Skin of body (tissue), 2 donors: ENCODE data around the gene SLC9A7. TPM values are rescaled to one million over a fixed set of nuclear protein-coding genes. Genes with fewer than 3 reads are reported as not detected.
"Not testable (repeated sequence)": the region's sequence is repeated elsewhere in the genome, so short reads cannot be mapped to it uniquely, and the experiment has no call there.

Experiments
- DNase-seq: peaks from one replicate; lab custom pipeline; 2025; lab: John Stamatoyannopoulos, UW
- total RNA-seq: library from RNA; depleted of rRNA; stranded (reverse); fragments of >200 nt; gene quantifications from one replicate; pipeline ENCODE4 v1.2.3, GENCODE V29; 2014

Gene SLC9A7
- 4.1 TPM for total RNA-seq

DNA sequence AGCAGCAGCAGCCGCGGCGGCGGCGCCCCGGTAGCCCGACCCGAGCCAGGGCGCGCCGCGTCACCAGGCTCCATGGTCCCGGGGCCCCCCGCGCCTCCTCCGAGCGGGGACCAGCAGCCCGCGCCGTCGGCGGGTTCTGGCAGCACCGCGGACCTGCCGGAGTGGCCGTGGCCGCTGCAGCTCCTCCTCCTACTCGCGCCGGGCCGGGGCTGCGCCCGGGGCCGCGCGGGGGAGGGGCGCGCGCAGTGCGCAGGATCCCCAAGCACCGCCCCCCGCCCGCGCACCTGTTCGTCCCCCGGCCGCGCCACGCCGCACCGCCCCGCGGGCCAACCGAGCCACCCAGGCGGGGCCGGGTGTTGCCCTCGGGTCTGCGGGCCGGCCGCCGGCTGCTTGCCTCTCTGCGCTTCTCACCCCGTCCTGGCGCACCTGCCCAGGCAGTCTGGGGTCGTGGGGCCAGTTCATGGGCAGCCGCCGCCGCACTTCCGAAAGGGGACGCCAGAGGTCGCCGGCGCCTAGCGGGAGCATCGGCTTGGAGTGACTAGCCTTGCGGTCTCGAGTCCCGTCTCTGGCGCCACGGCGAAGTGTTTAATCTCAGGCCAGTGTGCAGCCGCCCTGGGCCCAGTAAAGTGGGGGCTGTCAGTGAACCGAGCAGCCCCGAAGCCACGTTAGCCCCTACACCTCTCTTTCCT is at the start of gene SLC9A7:
TSS of gene SLC9A7 (minus strand) at position 163 of the 689 bp plus-strand sequence. CDS start at position 74, 89 bp downstream.
- DNase-seq, result no peak

GRCh38 chrX:46805270-46805669 is 46.4 kb upstream of the SLC9A7 start:
- no peak for DNase-seq

- no peak for DNase-seq
Measured at GRCh38 chrX:46803140-46803539, 44.2 kb upstream of the SLC9A7 start.

DNA sequence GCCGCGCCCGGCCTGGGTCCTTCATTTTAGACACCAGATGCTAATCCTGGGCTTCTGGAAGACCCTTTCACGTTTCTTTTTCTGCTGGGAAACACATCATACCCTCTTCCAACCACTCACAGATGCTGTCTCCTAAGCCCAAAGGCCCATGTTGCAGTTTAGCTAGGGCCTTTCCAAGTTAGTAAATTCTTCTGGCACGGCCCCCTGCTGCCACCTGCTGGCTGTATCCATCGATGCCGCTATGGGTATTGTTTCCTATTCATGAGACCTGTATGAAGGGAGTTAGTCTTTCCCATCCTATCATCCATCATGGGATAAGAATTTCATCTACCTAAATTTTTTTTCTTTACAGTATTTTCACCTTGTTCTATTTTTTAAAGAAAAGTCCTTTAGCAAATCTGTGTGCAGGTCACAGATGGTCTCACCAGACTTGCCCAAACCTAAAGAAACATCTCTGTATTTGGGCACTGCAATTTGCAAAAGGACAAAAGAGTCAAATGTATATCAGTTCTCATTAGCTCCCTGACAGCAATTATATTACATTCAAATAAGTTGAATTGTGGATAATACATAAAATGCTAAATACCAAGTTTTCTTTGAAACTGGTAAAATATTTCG is 37.8 kb upstream of the SLC9A7 start:
- DNase-seq, result peak; percentile 25

DNA sequence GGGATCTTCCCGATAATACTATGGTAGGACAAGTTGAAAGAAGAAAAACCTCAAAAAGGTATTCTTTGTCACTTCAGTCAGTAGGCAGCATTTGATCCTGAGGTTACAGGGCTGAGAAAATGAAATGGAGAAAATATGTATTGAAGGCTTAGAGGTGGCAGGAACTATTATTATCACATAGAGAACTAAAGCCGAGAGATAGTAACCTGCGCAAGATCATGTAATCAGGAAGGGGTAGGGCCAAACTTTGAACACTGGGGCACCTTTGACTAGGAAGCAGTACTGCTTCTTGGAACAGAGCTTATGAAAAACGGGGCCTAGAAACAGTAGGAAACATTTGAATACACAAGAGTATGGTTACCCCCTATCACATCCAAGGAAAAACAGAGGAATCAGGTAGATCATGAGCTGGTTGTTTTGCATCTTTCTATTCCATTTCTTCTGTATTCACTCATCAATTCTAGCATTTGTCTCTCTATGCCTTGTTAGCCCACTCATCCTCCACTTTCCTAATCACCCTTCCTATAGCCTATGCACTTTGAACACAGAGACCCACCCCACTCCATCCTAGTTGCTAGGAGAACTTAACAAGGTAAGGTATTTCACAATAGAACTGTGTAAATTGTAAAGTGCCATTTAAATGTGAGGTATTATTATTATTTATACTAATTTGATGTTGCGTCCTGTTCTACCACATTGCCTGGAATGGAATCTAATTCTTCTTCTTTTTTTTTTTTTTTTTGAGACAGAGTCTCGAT is 34.6 kb upstream of the SLC9A7 start:
- no peak for DNase-seq

- DNase-seq, result no peak
Measured at GRCh38 chrX:46792810-46793188, 33.9 kb upstream of the SLC9A7 start.

GRCh38 chrX:46791927-46792809 is 33.2 kb upstream of the SLC9A7 start:
- no peak for DNase-seq

- DNase-seq, result no peak
Measured at GRCh38 chrX:46788902-46789301, 30.0 kb upstream of the SLC9A7 start.

- not testable (repeated sequence) for DNase-seq
Measured at GRCh38 chrX:46784437-46784836, 25.5 kb upstream of the SLC9A7 start.

DNA sequence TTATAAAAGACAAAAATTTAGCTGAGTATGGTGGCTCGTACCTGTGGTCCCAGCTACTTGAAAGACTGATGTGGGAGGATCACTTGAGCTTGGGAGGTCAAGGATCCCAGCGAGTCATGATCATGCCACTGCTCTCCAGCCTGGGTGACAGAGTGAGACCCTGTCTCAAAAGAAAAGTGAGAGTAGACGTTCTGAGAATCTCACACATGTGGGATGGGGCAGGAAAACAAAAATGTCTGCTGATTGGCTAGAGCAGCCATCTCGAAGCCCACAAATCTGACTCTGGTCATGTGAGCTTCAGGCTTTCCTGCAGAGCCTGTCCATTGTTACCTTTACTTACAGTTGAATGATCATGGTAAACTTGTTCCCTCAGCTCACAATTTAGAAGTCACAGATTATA is 23.1 kb upstream of the SLC9A7 start:
- DNase-seq, result no peak

DNA sequence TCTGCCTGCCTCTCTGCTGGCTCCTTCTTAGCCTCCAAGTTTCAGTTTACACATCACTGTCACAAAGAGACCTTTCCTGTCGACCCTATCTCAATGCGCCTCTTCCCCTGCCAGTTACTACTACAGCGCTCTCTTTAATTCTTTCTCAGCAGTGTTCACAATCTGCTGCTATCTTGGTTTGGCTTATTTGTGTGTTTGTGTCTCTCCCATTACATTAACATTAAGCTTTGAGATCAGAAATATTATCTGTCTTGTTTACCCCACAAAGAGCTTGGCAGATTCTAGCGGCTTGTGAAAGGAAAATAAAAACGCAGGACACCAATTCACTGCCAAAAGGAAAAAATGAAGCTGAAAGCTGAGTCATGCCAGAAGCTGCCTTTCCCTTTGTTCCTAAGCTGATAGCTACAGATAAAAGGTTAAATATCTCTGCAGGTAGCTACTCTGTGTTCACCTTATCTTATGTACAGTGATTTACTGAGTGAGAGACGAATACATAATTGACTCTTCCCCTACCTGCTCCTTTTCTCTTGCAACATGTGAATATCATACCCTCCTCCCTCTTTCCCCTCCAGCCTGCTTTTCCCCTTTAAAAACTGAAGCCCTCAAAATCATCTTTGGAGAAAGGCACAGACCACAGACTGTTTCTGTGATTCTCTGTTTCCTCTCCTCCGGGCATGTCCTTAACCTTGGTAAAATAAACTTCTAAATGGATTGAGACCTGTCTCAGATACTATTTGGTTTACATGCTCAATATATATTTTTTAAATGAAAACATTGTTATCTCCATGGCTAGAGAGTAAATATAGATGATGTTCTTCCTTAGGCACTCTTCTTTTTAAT is 19.3 kb upstream of the SLC9A7 start:
- no peak for DNase-seq

DNA sequence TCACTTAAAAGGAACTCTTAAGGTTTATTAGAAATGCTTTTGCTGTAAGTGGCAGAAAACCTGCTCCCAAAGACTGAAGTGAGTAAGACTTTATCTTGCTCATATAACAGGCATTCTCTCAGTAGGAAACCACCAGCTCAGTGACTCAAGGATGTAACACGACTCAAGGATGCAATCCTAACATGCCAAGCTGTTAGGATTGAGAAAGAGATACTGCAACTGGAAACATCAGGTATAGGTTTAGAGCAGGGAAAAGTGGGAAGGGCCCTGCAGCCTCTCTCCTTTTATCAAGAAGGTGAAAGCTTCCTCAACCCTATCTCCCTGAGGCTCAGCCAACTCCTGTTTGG is 11.9 kb upstream of the SLC9A7 start:
- no peak for DNase-seq

DNA sequence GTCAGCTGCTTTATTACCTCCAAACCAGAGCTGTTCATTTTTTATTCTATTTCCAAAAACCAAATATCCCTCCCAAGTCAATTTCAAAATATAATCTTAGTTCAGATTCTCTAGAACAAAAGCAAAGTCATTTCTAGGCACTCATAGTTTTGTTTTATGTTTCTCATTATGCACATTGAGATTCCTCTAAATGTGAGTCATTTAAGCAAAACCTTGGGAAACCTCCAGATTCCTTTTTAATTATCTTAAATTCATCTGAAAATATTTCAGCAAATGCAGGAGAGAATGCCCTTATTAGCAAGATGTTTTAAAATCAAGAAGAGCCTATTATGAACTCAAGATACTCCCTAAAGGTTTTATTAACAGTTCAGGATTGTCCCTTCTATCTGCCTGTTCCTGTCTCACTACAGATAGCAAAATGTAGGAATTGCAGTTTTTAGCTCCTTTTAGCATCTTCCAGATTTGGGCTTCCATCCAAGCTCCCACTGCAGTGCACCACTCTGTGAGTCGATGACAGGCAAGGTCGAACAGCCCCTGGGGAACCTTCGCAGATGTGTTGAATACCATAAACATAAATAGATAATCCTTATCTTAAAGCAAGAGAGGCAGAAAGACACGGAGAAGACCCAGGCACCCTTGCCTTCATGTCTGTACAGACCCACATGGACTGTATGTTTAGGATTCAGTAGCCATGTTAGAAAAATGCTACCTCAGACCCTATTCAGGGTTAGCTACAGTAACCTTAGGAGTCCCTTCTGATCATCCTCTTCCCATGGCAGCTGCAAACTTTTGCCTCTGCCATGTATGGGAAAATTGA is 11.3 kb upstream of the SLC9A7 start:
- no peak for DNase-seq

DNA sequence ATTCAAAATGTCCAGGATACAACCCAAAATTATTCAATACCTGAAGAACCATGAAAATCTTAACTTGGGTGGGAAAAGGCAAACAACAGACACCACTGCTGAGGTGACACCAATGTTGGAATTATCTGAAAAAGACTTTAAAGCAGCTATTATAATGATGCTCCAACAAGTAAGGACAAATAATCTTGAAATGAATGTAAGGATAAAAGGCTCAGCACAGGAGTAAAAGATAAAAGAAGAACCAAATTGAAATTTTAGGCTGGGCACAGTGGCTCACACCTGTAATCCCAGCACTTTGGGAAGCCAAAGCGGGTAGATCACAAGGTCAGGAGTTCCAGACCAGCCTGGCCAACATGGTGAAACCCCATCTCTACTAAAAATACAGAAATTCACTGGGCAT is 4.0 kb upstream of the SLC9A7 start:
- DNase-seq, result no peak

DNA sequence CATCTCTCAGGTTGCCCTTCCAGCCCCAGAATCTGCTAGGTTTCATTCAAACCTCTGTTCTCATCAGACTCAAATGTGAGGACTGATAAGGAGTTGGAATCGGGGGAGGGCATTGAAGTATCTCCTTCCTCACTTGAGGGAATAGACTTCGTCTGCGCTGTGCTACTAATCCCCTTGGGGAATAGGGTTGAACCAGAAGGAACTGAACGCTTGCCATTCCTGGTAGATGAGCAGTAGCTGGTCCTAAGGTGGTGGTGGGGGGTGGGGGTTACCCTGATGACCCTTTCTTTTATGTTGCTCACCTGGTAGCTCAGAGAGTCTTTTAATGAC is 692 bp upstream of the SLC9A7 start:
- DNase-seq, result no peak

DNA sequence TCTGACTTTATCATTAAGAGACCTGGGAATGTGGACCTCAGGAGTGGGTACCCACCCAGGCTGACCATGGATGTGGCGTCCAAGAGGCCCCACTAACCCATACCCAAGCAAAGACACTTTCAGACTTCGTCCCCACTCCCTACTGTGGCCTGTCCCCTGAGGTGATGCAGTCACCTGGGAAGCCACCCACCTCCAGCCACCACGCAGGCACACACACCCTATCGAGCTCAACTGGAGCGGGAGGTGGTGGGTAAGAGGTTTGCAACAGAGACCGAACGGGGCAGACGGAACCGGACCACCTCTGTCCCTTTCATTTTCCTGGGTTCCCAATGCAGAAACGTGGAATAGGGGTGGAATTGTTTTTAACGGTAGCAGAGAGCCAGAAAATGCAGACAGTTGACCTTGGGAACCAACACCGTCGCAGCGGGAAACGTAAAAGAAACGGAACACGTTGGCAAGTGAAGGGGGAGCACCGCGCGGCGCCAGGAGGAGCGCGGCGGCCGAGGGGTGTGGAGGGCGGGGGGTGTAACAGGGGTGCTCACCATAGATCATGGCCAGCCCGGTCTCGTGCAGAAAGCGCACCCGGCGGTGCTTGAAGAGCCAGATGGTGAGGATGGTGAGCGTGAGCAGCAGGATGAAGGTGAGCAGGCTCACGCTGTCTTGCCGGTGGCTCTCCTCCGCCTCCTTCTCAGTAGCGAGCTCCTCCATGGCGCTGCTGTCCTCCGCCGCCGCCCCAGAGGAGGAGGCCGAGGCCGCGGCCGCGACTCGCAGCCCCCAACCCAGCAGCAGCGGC is 559 bp downstream of the SLC9A7 start:
- no peak for DNase-seq

DNA sequence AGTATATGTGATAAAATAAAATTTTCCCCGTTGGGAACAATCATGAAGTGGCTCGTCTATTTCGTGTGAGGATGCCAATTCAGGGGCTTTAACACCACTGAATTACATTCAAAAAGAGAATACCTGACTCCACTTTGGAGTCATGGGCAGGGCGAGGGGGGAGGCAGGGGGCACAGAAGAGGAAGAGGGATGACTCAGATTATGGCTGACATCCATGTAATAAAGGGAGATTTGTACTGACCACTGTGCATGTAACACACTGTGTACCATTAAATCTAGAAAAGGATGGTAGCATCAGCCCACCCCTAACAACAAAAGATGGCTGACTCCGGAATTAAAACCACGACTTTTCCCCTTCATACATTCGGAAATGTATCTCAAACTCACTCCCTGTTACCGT is 1.3 kb downstream of the SLC9A7 start:
- no peak for DNase-seq

GRCh38 chrX:46757052-46757451 is 1.9 kb downstream of the SLC9A7 start:
- no peak for DNase-seq

DNA sequence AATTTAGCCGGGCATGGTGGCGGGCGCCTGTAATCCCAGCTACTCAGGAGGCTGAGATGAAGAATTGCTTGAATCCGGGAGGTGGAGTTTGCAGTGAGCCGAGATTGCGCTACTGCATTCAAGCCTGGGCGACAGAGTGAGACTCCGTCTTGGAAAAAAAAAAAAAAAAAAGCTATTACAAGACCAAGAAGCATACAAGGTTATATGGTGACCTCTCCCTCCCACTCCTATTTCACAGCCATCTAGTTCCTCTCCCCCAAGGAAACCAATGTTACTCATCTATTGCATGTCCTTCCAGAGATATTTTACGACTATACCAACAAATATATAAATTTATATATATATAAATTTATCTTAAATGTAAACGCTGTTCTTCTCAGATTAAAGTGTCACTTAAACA is 3.2 kb downstream of the SLC9A7 start:
- no peak for DNase-seq
